SHP77 treated with DMSO at 0.1 percent for 48 hours (cell line): ENCODE results near the gene MCTP1.

ENCODE experiments used
- DNase-seq: peaks from one replicate; lab custom pipeline; 2025; lab: John Stamatoyannopoulos, UW

The MCTP1 gene

GRCh38 chr5:94700592-94700991 is 584.3 kb downstream of the MCTP1 start:
- no peak for DNase-seq

- no peak for DNase-seq
These were observed 585.3 kb downstream of the MCTP1 start for GRCh38 chr5:94699562-94699961.

GRCh38 chr5:94698197-94698596 is 586.7 kb downstream of the MCTP1 start:
- DNase-seq = no peak

DNA sequence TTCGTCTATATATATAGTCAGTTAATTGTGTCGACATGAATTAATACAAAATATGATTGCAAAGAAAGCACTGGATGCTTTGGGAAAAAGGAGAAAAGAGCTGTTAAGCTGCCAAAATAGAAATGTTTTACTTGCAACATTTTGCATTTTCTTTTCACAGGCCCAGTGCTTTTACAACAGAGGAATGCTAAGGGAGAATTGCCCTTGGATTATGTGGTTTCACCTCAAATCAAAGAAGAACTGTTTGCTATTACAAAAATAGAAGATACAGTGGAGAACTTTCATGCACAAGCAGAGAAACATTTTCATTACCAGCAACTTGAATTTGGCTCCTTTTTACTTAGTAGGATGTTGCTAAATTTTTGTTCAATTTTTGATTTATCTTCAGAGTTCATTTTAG is 590.2 kb downstream of the MCTP1 start:
- no peak for DNase-seq

DNA sequence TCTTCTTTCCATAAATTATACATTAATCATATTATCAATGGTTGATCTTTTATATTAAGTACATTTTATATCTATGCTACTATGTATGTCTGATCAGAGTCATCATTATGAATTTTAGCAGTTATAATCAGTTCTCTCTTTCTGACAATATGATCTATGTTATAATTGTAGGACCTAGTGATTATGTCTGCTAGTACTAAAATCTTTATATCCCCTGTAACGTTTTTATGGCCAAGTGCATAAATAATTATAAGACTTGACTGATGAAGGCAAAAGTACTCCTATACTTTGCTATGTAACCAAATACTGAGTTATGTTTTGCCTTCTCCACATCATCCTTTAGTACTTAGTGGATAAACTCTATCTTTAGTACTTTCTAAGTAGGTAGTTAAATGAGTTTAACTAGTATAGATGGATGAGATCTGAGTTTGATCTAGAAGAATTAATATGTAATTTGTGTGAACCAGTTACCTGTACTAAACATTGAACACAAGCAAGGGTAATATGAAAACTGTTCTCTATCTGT is 591.0 kb downstream of the MCTP1 start:
- DNase-seq = no peak

GRCh38 chr5:94693043-94693822 is 591.7 kb downstream of the MCTP1 start:
- peak; percentile 71 for DNase-seq

GRCh38 chr5:94692581-94692980 is 592.3 kb downstream of the MCTP1 start:
- no peak for DNase-seq

DNA sequence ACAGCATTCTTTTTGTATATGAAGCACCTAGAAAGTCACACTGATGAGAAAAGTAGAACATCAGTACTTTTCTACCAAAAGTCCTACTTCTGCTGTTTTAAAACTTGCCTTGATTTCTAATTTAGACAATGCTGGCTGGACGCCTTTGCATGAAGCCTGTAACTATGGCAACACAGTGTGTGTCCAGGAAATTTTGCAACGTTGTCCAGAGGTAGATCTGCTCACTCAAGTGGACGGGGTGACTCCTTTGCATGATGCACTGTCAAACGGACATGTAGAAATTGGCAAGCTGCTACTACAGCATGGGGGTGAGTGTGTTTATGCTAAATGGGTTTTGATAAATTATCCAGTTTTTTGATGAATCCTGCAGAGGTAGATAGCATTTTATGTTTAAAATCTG is 592.9 kb downstream of the MCTP1 start:
- peak; percentile 46 for DNase-seq

DNA sequence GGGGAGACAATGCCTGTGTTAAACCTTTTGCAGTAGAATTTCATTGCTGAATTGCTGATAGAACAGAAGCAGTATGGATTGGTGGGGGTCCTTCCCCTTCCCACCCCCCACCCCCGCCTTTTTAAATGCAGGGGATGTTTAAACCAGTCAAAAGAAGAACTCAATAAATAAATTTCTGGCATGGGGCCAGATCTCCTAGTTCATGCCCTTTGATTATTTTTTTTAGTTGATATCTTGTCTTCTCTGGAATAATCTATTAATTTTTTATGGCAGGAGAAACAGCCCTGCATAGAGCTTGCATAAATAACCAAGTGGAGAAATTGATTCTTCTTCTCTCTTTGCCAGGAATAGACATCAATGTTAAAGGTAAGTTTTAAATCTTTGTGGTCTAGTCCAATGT is 593.6 kb downstream of the MCTP1 start:
- no peak for DNase-seq

GRCh38 chr5:94690778-94691177 is 594.1 kb downstream of the MCTP1 start:
- DNase-seq = peak; percentile 12

DNA sequence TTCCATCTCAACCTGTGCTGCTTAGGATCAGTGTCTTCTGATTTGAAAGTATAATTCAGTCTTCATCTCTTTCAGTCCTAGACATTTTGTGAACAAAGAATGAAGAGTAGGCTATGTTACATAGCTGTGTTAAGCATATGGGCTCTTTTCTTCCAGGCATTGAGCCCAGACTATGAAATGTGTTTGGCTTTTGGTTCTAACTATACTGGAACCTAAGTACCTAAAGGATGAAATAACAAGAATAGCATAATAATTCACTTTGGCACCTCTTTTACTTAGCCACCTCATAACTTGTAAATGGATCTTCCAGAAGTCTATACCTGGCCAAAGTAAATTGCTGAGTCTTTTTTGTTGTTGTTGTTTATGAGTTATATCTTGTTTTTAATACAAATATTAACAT is 595.0 kb downstream of the MCTP1 start:
- DNase-seq = no peak

DNA sequence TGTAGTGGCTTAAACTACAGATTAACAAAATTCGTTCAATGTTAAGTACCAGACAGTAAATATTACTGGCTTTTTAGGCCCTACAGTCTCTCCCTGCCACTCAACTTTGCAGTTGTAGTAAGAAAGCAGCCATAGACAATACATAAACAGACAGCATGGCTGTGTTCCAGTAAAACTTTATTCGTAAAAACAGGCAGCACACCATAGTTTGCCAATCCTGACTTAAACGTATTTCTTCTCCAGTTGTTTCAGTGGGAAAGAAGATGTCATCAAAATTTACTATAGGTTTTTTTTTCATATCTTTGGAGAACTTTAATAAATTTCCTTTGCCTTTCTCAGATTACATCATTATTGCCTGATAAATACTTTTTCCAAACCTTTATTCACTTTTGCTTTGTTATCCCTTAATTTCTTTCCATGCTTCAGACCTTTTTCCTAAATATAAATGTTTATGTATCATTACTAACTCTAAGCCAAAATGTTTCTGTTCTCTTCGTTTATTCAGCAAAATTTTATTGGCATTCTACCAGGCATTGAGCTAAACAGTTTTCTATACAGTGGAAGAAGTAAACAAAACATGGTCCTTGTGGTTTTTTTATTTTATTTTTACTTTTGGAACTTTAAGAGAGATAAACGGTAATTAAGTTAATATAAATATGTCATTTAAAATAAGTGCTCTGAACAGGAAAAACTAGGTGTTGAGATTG is 601.9 kb downstream of the MCTP1 start:
- DNase-seq = no peak

GRCh38 chr5:94675965-94676618 is 608.8 kb downstream of the MCTP1 start:
- DNase-seq = no peak

DNA sequence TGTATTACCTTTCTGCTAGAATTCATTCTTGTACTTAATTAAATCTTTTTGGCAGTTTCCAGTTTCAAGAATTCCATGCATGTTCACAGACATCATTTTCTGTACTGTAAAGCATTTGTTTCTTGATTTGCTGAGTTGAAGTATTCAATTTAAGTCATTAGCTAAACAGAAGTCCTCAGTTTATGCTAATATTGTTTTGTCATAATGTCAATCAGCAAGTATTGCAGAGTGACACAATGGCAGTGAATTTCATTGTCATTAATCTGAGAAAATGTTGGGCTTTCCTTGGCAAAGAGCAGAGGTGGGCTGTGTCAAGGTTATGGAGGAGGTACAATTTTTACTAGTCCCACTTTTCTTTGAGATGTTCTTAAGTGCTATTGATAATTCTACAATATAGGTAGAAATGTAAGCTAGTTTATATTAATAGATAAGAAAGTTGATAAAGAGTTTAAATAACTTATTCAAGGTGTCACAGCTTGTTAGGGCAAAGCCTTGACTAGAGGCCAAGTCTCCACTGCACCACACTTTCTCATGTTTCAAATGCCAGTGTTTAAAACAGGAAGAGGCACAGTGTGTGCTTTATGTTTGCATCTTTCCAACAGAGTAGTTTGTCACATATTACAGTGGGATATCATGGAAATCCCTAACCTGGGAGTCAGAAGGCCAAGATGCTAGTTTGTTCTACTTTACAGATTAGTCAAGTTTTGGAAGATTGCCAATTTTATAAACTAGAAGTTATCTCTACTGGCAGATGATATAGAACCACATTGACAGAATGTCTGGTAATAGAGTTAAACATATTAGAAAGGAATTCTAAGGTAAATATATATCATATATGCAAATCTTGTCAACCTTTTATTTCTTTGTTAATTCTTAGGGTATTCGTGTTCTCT is 610.2 kb downstream of the MCTP1 start:
- DNase-seq = no peak

DNA sequence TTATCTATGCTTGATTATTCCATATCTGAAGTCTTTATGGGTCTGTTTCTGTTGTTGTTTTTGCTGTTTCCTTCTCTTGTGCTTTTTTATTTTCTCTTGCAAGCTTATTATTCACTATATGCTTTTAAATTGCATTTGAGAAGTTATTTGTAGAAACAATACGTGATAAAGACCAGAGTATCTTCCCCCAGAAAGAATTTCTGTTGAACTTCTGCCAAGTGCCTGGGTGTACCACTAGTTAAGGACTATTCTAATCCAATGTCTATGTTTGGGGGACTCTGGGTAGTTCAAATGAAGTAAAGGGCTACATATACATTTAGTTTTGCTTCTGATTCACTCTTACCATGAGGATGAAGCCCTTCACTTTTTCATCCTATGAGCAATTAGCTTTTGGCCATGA is 612.1 kb downstream of the MCTP1 start:
- no peak for DNase-seq

DNA sequence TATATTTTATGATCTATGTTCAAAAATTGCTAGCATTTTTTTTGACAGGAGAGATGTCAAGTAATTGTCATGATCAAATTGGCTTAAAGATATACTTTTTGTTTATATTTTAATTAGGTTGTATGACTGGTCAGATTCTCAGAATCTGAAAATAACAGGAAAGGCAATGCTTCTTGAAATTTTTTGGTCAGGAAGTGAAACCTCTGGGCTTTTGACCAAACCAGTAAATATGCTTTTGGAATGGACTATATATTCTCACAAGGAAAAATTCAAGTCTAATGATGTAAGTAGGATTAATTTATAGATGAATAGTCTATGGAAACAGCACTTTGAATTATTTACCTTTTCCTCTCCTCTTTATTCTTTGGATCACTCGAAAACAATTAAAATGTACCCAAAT is 614.2 kb downstream of the MCTP1 start:
- no peak for DNase-seq

- DNase-seq = no peak
These were observed 617.0 kb downstream of the MCTP1 start for GRCh38 chr5:94667937-94668336.

- DNase-seq = no peak
These were observed 623.8 kb downstream of the MCTP1 start for GRCh38 chr5:94661086-94661485.

DNA sequence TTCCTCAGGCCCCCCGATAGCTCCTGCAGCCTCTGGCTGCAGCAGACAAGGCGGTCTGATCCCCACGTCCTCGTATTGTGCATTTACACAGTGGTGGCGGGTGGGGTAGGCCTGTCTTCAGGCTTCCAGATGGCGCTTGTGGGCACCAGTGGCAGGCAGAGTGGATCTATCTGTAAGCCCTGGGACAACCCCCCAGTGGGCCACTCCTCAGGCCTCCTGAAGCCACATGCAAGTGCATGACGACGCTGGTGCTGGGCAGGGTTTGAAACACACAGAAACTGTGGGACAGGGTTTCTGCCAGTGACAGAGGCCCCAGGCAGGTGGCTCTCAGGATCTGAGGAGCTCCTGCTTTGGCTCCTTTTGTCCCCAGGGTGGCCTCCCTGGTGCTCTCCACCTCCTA is 624.4 kb downstream of the MCTP1 start:
- DNase-seq = no peak

GRCh38 chr5:94658272-94658671 is 626.6 kb downstream of the MCTP1 start:
- no peak for DNase-seq
